ENCODE measurements around the gene GANAB.

The GANAB gene

DNA sequence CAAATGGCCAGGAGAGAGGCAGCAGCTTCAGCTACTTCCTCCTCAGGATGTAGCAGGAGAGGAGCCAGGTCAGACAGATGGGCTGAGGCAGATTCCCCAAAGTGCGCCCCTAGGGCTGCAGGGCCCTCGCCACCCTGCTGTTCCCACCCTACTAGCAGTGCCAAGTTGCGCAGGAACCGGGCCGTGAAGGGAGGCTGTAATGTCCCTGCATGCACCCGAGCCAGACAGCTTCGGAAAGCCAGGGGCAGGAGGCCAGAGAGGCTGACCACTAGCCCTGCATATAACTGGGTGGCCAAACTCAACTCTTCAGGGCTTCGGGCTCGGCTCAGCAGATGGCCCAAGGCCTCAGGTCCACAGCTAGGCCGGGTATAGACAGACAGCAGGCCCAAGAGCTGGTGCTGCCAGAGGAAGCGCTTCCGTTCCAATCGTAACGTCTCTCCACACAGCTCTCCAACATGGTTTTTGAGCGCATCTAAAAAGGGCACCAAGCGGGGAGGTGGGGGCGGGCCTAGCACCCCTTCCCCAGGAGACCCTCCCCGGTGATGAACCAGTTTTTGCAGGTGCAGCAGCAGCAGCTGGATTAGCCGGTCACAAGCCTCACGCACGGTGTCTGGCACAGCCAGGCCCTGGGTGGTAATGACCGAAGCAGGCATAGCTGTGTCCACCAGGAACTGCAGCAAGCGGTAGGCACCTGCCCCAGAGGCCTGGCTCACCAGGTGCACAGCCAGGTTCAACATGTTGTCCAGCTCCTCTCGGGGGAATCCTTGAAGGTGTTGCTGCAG lies 2.0 kb upstream of the GANAB start:
- DNase-seq, result no peak
- H3K27ac ChIP-seq (ENCODE audit: low read length), result no peak overlapping the region
- H3K4me3 ChIP-seq (ENCODE audit: low read length), result no peak overlapping the region
- H3K36me3 ChIP-seq (replicated peaks; ENCODE audit: insufficient read depth, low read length), result 0 out of 2 replicates have a peak, but pooled peaks cover 3% of the 10 kb centered on the region
- no peak overlapping the region for H3K9ac ChIP-seq (ENCODE audit: low read length)
- no peak for TF ChIP-seq EZH2phosphoT487 (IDR thresholded peaks at IDR 0.05; ENCODE audit: low read length)
- TF ChIP-seq EZH2 (optimal IDR thresholded peaks at IDR 0.05; ENCODE audit: low read depth, low read length), result no peak
- TF ChIP-seq, protein P1, sequence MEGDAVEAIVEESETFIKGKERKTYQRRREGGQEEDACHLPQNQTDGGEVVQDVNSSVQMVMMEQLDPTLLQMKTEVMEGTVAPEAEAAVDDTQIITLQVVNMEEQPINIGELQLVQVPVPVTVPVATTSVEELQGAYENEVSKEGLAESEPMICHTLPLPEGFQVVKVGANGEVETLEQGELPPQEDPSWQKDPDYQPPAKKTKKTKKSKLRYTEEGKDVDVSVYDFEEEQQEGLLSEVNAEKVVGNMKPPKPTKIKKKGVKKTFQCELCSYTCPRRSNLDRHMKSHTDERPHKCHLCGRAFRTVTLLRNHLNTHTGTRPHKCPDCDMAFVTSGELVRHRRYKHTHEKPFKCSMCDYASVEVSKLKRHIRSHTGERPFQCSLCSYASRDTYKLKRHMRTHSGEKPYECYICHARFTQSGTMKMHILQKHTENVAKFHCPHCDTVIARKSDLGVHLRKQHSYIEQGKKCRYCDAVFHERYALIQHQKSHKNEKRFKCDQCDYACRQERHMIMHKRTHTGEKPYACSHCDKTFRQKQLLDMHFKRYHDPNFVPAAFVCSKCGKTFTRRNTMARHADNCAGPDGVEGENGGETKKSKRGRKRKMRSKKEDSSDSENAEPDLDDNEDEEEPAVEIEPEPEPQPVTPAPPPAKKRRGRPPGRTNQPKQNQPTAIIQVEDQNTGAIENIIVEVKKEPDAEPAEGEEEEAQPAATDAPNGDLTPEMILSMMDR (IDR thresholded peaks at IDR 0.05; ENCODE audit: low read length), result no peak
- no peaks in the 10 kb centered on the region for H3K27me3 ChIP-seq (replicated peaks; ENCODE audit: insufficient read depth, low read length)
- H3K4me1 ChIP-seq (ENCODE audit: low read length), result peaks cover 9% of the 10 kb centered on the region
- H3K9me2 ChIP-seq (replicated peaks; ENCODE audit: insufficient read depth, low read length), result no peaks in the 10 kb centered on the region
- no peak overlapping the region for H2AFZ ChIP-seq (ENCODE audit: low read length)
- no peak overlapping the region for H3K4me2 ChIP-seq (ENCODE audit: low read depth, low read length)
- peaks cover 7% of the 10 kb centered on the region for H3F3A ChIP-seq (ENCODE audit: insufficient read depth, low read length)
- no peaks in the 10 kb centered on the region for H3K9me3 ChIP-seq (replicated peaks; ENCODE audit: insufficient read depth, low read length)
- H4K20me1 ChIP-seq (ENCODE audit: insufficient read depth, low read length), result no peaks in the 10 kb centered on the region
- peaks cover 64% of the 10 kb centered on the region for H3K79me2 ChIP-seq (ENCODE audit: low read length)

DNA sequence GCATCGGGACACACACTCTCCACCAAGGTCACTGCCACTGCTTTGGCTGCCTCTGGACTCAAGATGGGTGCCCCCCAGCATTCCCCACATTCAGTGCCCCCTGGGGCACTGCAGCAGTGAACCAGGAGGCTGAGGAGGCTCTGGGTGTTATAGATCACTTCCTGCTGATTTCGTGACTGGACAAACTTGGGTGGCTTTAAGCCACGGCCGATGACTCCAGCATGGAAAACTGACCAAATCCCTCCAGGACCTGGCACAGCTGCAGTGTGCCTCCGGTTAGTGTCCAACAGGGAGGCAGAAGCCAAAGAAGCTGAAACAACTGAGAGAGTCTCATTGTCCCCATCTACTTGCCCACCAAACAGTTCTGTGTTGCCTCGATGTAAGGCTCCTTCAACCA lies 1.2 kb upstream of the GANAB start:
- H3K4me1 ChIP-seq (ENCODE audit: low read length), result peaks cover 9% of the 10 kb centered on the region
- H3K9ac ChIP-seq (ENCODE audit: low read length), result no peak overlapping the region
- H3K27ac ChIP-seq (ENCODE audit: low read length), result no peak overlapping the region
- no peak for DNase-seq
- peaks cover 5% of the 10 kb centered on the region; the same call in 1 of the 2 replicates for H3F3A ChIP-seq (ENCODE audit: insufficient read depth, low read length)
- no peak overlapping the region for H2AFZ ChIP-seq (ENCODE audit: low read length)
- H3K9me2 ChIP-seq (replicated peaks; ENCODE audit: insufficient read depth, low read length), result no peaks in the 10 kb centered on the region
- peaks cover 66% of the 10 kb centered on the region for H3K79me2 ChIP-seq (ENCODE audit: low read length)
- H3K4me3 ChIP-seq (ENCODE audit: low read length), result no peak overlapping the region
- TF ChIP-seq EZH2phosphoT487 (IDR thresholded peaks at IDR 0.05; ENCODE audit: low read length), result no peak
- TF ChIP-seq EZH2 (optimal IDR thresholded peaks at IDR 0.05; ENCODE audit: low read depth, low read length), result no peak
- TF ChIP-seq, protein P1 (IDR thresholded peaks at IDR 0.05; ENCODE audit: low read length), result no peak
- 0 out of 2 replicates have a peak, but pooled peaks cover 8% of the 10 kb centered on the region for H3K36me3 ChIP-seq (replicated peaks; ENCODE audit: insufficient read depth, low read length)
- H3K27me3 ChIP-seq (replicated peaks; ENCODE audit: insufficient read depth, low read length), result no peaks in the 10 kb centered on the region
- H3K9me3 ChIP-seq (replicated peaks; ENCODE audit: insufficient read depth, low read length), result no peaks in the 10 kb centered on the region
- no peak overlapping the region for H3K4me2 ChIP-seq (ENCODE audit: low read depth, low read length)
- no peaks in the 10 kb centered on the region for H4K20me1 ChIP-seq (ENCODE audit: insufficient read depth, low read length)

DNA sequence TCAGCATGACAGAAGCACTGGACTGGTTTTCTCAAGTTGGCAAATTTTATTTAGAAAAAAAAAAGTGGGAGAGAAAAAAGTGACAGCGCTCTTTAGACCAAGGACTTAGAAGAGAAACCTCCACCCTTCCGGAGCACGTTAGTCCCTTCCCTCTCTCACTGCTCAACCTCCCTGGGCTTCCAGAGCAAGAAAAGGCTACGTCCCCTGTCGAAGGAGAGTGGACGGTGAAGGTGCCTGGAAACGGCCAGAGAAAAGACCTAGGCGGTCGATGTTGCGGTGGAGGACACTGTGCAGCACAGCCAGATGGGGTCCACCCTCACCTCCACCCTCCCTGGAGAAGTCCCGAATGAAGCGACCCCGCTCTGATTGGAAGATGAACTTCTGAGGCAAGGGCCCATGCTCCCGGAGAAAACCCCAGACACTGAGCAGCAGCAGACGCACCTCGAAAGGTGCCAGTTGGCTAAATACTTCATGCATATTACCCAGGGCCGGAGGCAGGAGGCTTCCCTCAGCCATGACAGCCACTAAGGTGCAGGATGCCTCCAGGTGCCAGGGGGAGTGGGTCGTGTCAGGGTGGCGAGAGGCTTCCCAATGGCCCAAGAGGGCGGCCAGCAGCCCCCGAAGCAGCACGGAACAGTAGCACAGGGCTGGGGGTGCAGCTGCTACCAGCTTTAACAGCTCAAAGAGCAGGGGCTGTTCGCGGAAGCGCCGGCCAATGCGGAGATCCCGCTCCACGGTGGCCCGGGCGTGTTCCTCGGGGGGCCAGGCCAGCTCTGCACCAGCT lies 604 bp upstream of the GANAB start:
- no peaks in the 10 kb centered on the region for H4K20me1 ChIP-seq (ENCODE audit: insufficient read depth, low read length)
- TF ChIP-seq, protein P1 (IDR thresholded peaks at IDR 0.05; ENCODE audit: low read length), result no peak
- TF ChIP-seq EZH2phosphoT487 (IDR thresholded peaks at IDR 0.05; ENCODE audit: low read length), result no peak
- no peak for TF ChIP-seq EZH2 (optimal IDR thresholded peaks at IDR 0.05; ENCODE audit: low read depth, low read length)
- H3K4me2 ChIP-seq (ENCODE audit: low read depth, low read length), result peak overlapping the region; percentile 36; the same call in 1 of the 2 replicates
- peak overlapping the region; percentile 4; the same call in 1 of the 2 replicates for H3K27ac ChIP-seq (ENCODE audit: low read length)
- 0 out of 2 replicates have a peak, but pooled peaks cover 8% of the 10 kb centered on the region for H3K36me3 ChIP-seq (replicated peaks; ENCODE audit: insufficient read depth, low read length)
- no peak for DNase-seq
- no peaks in the 10 kb centered on the region for H3K9me2 ChIP-seq (replicated peaks; ENCODE audit: insufficient read depth, low read length)
- H2AFZ ChIP-seq (ENCODE audit: low read length), result no peak overlapping the region
- no peak overlapping the region for H3K9ac ChIP-seq (ENCODE audit: low read length)
- H3K9me3 ChIP-seq (replicated peaks; ENCODE audit: insufficient read depth, low read length), result no peaks in the 10 kb centered on the region
- H3K4me1 ChIP-seq (ENCODE audit: low read length), result peaks cover 9% of the 10 kb centered on the region
- H3K4me3 ChIP-seq (ENCODE audit: low read length), result no peak overlapping the region
- no peaks in the 10 kb centered on the region for H3K27me3 ChIP-seq (replicated peaks; ENCODE audit: insufficient read depth, low read length)
- H3F3A ChIP-seq (ENCODE audit: insufficient read depth, low read length), result peaks cover 5% of the 10 kb centered on the region; the same call in 1 of the 2 replicates
- peaks cover 66% of the 10 kb centered on the region for H3K79me2 ChIP-seq (ENCODE audit: low read length)
